ENCODE results near the gene SV2C. TPM values are rescaled to one million over a fixed set of nuclear protein-coding genes. Genes with fewer than 3 reads are reported as not detected.

SV2C gene
- total and polyA plus RNA-seq, 2 of the 13 experiments (the other 11 are each of a cell fraction or from before 2014, with no cell fraction given), result not detected

DNA sequence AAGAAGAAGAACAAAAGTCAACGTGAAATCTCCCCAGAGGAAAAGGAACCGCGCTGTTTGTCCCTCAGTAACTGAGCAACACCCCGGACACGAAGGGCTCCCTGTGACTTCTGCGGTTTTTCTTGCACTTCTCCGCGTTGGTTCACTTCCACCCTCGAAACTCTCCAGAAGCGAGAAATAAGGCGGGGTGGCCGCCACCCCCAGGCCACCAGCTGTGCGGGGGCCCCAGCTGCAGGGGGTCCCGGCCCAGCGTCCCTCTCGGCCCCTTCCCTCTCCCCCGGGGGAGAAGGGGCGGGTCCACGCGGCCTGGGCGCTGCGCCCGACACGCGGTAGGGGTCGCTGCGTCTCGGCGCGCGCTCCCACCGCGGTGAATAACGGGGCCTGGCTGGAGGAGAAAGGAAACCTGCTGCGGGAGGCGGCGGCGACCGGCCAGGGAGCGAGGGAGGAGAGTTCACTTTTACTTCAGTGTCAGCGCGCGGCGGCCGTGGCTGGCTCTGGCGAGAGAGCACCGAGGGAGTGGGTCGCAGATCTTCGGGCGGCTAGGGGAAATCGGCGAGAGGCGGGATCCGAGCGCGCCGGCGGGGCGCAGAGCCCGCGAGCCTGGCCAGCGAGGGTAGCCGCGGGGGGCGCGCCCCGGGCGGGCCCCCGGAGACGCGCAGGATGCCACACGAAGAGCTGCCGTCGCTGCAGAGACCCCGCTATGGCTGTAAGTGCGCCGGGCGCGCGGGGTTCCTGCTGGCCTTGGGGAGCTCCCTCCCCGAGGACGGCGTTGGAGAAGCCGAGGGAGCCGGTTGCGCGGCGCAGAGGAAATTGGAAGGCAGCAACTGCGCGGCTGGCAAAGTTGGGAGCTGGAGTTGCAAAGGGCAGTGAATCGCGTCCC is 319.9 kb downstream of the SV2C start, which contains the start of gene IQGAP2 (continued):
- TF ChIP-seq, protein P1, sequence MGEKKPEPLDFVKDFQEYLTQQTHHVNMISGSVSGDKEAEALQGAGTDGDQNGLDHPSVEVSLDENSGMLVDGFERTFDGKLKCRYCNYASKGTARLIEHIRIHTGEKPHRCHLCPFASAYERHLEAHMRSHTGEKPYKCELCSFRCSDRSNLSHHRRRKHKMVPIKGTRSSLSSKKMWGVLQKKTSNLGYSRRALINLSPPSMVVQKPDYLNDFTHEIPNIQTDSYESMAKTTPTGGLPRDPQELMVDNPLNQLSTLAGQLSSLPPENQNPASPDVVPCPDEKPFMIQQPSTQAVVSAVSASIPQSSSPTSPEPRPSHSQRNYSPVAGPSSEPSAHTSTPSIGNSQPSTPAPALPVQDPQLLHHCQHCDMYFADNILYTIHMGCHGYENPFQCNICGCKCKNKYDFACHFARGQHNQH (CRISPR knock-in tag; IDR thresholded peaks at IDR 0.05), result peak; percentile 71
- TF ChIP-seq ZNF782 (CRISPR knock-in tag; IDR thresholded peaks at IDR 0.05; ENCODE audit: borderline replicate concordance), result peak; percentile 48; the same call in 1 of the 2 replicates
- TF ChIP-seq SOX6 (IDR thresholded peaks at IDR 0.05), result no peak
- TF ChIP-seq SOX6 (CRISPR knock-in tag; IDR thresholded peaks at IDR 0.05), result peak; percentile 67
- TF ChIP-seq NR2F1 (CRISPR knock-in tag; IDR thresholded peaks at IDR 0.05), result 0 out of 4 replicates have a peak, but pooled peaks of 1 of the 2 experiments have one; percentile 16
- TF ChIP-seq, protein P2, sequence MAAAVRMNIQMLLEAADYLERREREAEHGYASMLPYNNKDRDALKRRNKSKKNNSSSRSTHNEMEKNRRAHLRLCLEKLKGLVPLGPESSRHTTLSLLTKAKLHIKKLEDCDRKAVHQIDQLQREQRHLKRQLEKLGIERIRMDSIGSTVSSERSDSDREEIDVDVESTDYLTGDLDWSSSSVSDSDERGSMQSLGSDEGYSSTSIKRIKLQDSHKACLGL (CRISPR knock-in tag; IDR thresholded peaks at IDR 0.05), result peak; percentile 54; the same call in 1 of the 2 replicates
- peak; percentile 30; the same call in 1 of the 2 replicates for TF ChIP-seq PHF21A (CRISPR knock-in tag; IDR thresholded peaks at IDR 0.05)
- TF ChIP-seq ERF (CRISPR knock-in tag; IDR thresholded peaks at IDR 0.05), result peak; percentile 66; the same call in 1 of the 2 replicates
- no peak for TF ChIP-seq GTF2F1 (IDR thresholded peaks at IDR 0.05; ENCODE audit: low read length)
- TF ChIP-seq, protein P3, sequence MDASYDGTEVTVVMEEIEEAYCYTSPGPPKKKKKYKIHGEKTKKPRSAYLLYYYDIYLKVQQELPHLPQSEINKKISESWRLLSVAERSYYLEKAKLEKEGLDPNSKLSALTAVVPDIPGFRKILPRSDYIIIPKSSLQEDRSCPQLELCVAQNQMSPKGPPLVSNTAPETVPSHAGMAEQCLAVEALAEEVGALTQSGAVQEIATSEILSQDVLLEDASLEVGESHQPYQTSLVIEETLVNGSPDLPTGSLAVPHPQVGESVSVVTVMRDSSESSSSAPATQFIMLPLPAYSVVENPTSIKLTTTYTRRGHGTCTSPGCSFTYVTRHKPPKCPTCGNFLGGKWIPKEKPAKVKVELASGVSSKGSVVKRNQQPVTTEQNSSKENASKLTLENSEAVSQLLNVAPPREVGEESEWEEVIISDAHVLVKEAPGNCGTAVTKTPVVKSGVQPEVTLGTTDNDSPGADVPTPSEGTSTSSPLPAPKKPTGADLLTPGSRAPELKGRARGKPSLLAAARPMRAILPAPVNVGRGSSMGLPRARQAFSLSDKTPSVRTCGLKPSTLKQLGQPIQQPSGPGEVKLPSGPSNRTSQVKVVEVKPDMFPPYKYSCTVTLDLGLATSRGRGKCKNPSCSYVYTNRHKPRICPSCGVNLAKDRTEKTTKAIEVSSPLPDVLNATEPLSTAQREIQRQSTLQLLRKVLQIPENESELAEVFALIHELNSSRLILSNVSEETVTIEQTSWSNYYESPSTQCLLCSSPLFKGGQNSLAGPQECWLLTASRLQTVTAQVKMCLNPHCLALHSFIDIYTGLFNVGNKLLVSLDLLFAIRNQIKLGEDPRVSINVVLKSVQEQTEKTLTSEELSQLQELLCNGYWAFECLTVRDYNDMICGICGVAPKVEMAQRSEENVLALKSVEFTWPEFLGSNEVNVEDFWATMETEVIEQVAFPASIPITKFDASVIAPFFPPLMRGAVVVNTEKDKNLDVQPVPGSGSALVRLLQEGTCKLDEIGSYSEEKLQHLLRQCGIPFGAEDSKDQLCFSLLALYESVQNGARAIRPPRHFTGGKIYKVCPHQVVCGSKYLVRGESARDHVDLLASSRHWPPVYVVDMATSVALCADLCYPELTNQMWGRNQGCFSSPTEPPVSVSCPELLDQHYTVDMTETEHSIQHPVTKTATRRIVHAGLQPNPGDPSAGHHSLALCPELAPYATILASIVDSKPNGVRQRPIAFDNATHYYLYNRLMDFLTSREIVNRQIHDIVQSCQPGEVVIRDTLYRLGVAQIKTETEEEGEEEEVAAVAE (CRISPR knock-in tag; IDR thresholded peaks at IDR 0.05; ENCODE audit: borderline replicate concordance), result no peak
- TF ChIP-seq, protein P4, sequence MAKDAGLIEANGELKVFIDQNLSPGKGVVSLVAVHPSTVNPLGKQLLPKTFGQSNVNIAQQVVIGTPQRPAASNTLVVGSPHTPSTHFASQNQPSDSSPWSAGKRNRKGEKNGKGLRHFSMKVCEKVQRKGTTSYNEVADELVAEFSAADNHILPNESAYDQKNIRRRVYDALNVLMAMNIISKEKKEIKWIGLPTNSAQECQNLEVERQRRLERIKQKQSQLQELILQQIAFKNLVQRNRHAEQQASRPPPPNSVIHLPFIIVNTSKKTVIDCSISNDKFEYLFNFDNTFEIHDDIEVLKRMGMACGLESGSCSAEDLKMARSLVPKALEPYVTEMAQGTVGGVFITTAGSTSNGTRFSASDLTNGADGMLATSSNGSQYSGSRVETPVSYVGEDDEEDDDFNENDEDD (CRISPR knock-in tag; IDR thresholded peaks at IDR 0.05; ENCODE audit: borderline replicate concordance), result peak; percentile 81
- TF ChIP-seq ZNF878 (CRISPR knock-in tag; IDR thresholded peaks at IDR 0.05), result no peak
- TF ChIP-seq, protein P5, sequence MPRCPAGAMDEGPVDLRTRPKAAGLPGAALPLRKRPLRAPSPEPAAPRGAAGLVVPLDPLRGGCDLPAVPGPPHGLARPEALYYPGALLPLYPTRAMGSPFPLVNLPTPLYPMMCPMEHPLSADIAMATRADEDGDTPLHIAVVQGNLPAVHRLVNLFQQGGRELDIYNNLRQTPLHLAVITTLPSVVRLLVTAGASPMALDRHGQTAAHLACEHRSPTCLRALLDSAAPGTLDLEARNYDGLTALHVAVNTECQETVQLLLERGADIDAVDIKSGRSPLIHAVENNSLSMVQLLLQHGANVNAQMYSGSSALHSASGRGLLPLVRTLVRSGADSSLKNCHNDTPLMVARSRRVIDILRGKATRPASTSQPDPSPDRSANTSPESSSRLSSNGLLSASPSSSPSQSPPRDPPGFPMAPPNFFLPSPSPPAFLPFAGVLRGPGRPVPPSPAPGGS (CRISPR knock-in tag; IDR thresholded peaks at IDR 0.05), result no peak
- peak; percentile 24; the same call in 1 of the 2 replicates for TF ChIP-seq NCOR1 (IDR thresholded peaks at IDR 0.05; ENCODE audit: borderline replicate concordance, low read length)
- TF ChIP-seq HCFC1 (IDR thresholded peaks at IDR 0.05; ENCODE audit: low read depth, low read length), result no peak
- peak; percentile 67; the same call in 1 of the 2 replicates for TF ChIP-seq CCDC6 (CRISPR knock-in tag; IDR thresholded peaks at IDR 0.05)
- 0 out of 2 replicates have a peak, but pooled peaks have one; percentile 63 for TF ChIP-seq ZNF569 (CRISPR knock-in tag; IDR thresholded peaks at IDR 0.05; ENCODE audit: borderline replicate concordance)
- no peak for TF ChIP-seq SMYD3 (CRISPR knock-in tag; IDR thresholded peaks at IDR 0.05)
- no peak for TF ChIP-seq JDP2 (CRISPR knock-in tag; IDR thresholded peaks at IDR 0.05; ENCODE audit: borderline replicate concordance)
- no peak for TF ChIP-seq HNRNPK (IDR thresholded peaks at IDR 0.05; ENCODE audit: low read depth, low read length, poor library complexity, severe bottlenecking)
